Measurements from ENCODE around the gene SLC2A6.
A peak's percentile ranks its signal among the peaks of the same experiment; 100 is the strongest.

SLC2A6 gene

GRCh38 chr9:133421615-133422542, 57.0 kb downstream of the SLC2A6 start, which contains the start of gene ADAMTS13:
ADAMTS13 (plus strand) TSS chr9:133422367; CDS start chr9:133422444, 77 bp downstream.
- FAIRE-seq (peak; percentile 33), DNase-seq (ENCODE audit: insufficient read length, low spot score) (no peak)
- TF ChIP-seq TAF1 (IDR thresholded peaks at IDR 0.05; ENCODE audit: low read depth, low read length) (no peak), SPI1 (IDR thresholded peaks at IDR 0.05; ENCODE audit: low read depth, low read length) (0 out of 2 replicates have a peak, but pooled peaks have one; percentile 1)

Data from GM12891 (cell line).